GM18519 (cell line): Measurements from ENCODE around the gene USH1G.
"Not testable (repeated sequence)": the region's sequence is repeated elsewhere in the genome, so short reads cannot be mapped to it uniquely, and the experiment has no call there.

Source experiments
- ATAC-seq: cut with Tn5 transposase; IDR thresholded peaks from one replicate; pipeline ENCODE4 v1.9.1; 2021; ENCODE audit warnings: mild to moderate bottlenecking, moderate library complexity; ENCODE audit not compliant: unreplicated experiment, low FRiP score

USH1G gene

GRCh38 chr17:74907012-74907411 lies 16.0 kb downstream of the USH1G start:
- ATAC-seq, result no peak

- not testable (repeated sequence) for ATAC-seq
Measured at GRCh38 chr17:74906214-74906793, 16.8 kb downstream of the USH1G start.

- ATAC-seq, result no peak
Measured at GRCh38 chr17:74904687-74905409, 18.2 kb downstream of the USH1G start.

GRCh38 chr17:74903671-74904070 lies 19.4 kb downstream of the USH1G start:
- no peak for ATAC-seq

GRCh38 chr17:74903034-74903433 lies 20.0 kb downstream of the USH1G start:
- ATAC-seq, result no peak

GRCh38 chr17:74901353-74902135 lies 21.5 kb downstream of the USH1G start:
- no peak for ATAC-seq

- ATAC-seq, result no peak
Measured at GRCh38 chr17:74900208-74900607, 22.8 kb downstream of the USH1G start.

- no peak for ATAC-seq
Measured at GRCh38 chr17:74898376-74898946, 24.6 kb downstream of the USH1G start.

GRCh38 chr17:74893936-74894671 lies 29.0 kb downstream of the USH1G start:
- no peak for ATAC-seq

- no peak for ATAC-seq
Measured at GRCh38 chr17:74892974-74893911, 29.8 kb downstream of the USH1G start, which contains the start of gene FADS6. Gene FADS6 (minus strand): TSS chr17:74893633. CDS start chr17:74893595, 38 bp downstream.

GRCh38 chr17:74892013-74892841 lies 30.8 kb downstream of the USH1G start:
- ATAC-seq, result no peak

- ATAC-seq, result no peak
Measured at GRCh38 chr17:74890554-74890953, 32.5 kb downstream of the USH1G start.

GRCh38 chr17:74888469-74888868 lies 34.6 kb downstream of the USH1G start:
- no peak for ATAC-seq

GRCh38 chr17:74883241-74883745 lies 39.8 kb downstream of the USH1G start:
- no peak for ATAC-seq

- no peak for ATAC-seq
Measured at GRCh38 chr17:74882517-74883240, 40.4 kb downstream of the USH1G start.

- no peak for ATAC-seq
Measured at GRCh38 chr17:74881073-74881472, 42.0 kb downstream of the USH1G start.

- no peak for ATAC-seq
Measured at GRCh38 chr17:74879308-74879707, 43.7 kb downstream of the USH1G start.

- no peak for ATAC-seq
Measured at GRCh38 chr17:74878658-74879057, 44.4 kb downstream of the USH1G start.
